ENCODE data around the gene LAMTOR3.

GRCh38 chr4:99886146-99886545, 8.1 kb downstream of the LAMTOR3 start:
- TF ChIP-seq CTCF (IDR thresholded peaks at IDR 0.05) (no peak), POLR2A (IDR thresholded peaks at IDR 0.05) (no peak)

Data from heart left ventricle (tissue), 13 donors.